MM.1S (cell line): Measurements from ENCODE around the gene TFF2.

Experiments
- EZH2 ChIP-seq: fragments of 300-600 bp; sonication (generic); optimal IDR thresholded peaks from 2 replicates; pipeline ENCODE3; 2017; ENCODE audit warnings: low read depth, mild to moderate bottlenecking, antibody characterized with exemption, low read length, mixed read lengths
- EZH2phosphoT487 ChIP-seq: fragments of 300-600 bp; sonication (generic); IDR thresholded peaks from 2 replicates; pipeline ENCODE4 v1.6.1; 2018; ENCODE audit warnings: antibody characterized with exemption, low read length
- TF ChIP-seq, protein P1 (sequence below): fragments of 300-600 bp; sonication (generic); IDR thresholded peaks from 2 replicates; pipeline ENCODE4 v1.5.1; 2016; ENCODE audit warnings: antibody characterized with exemption, low read length, mixed read lengths

- TF ChIP-seq, protein P1, sequence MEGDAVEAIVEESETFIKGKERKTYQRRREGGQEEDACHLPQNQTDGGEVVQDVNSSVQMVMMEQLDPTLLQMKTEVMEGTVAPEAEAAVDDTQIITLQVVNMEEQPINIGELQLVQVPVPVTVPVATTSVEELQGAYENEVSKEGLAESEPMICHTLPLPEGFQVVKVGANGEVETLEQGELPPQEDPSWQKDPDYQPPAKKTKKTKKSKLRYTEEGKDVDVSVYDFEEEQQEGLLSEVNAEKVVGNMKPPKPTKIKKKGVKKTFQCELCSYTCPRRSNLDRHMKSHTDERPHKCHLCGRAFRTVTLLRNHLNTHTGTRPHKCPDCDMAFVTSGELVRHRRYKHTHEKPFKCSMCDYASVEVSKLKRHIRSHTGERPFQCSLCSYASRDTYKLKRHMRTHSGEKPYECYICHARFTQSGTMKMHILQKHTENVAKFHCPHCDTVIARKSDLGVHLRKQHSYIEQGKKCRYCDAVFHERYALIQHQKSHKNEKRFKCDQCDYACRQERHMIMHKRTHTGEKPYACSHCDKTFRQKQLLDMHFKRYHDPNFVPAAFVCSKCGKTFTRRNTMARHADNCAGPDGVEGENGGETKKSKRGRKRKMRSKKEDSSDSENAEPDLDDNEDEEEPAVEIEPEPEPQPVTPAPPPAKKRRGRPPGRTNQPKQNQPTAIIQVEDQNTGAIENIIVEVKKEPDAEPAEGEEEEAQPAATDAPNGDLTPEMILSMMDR: peak; percentile 65
- TF ChIP-seq EZH2phosphoT487 (no peak), EZH2 (no peak)
Observed at GRCh38 chr21:42337830-42338728, 12.7 kb downstream of the TFF2 start.
